Adrenal gland (tissue), 5 donors: ENCODE results near the gene KCNIP3.

Experiments
- POLR2A ChIP-seq, 2 donors: fragments of 450-650 bp; IDR thresholded peaks; one replicate each; pipeline ENCODE4 v1.6.1; 2017; ENCODE audit warnings: antibody characterized with exemption in 2 of 2, mild to moderate bottlenecking in 2 of 2, moderate library complexity in 1 of 2
- TF ChIP-seq, protein P1 (sequence below), 6 experiments: fragments of 450-650 bp in 4 of 6; fragments of 200-600 bp in 2 of 6; sonication (generic) in 1 of 6; IDR thresholded peaks; 1 replicate in 5 of 6; 2 replicates in 1 of 6; pipeline versions ENCODE4 v1.5.1 to v1.8.0; 2016 to 2021; ENCODE audit warnings: antibody characterized with exemption in 6 of 6, mild to moderate bottlenecking in 2 of 6, moderate library complexity in 1 of 6
- donor health status: DM: no; HTN: no; CAD: no.

DNA sequence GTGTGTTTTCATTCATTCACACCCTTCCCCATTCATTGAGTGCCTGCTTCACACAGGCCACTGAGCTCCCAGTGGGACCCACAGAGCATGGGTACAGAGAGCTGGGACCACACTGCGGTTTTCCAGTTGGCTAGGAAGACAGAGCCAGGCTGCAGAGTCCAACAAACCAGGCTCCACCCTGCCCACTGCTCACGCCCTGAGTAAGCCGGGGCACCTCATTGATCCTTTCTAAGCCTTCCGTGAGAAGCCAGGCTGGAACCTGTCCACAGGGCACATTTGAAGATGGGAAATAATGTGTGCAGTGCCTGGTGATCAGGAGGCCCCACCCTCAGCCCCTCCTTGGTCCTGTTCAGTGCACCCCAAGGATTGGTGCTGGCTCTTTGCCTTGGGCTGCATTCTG is 13.5 kb downstream of the KCNIP3 start:
- TF ChIP-seq, protein P1, sequence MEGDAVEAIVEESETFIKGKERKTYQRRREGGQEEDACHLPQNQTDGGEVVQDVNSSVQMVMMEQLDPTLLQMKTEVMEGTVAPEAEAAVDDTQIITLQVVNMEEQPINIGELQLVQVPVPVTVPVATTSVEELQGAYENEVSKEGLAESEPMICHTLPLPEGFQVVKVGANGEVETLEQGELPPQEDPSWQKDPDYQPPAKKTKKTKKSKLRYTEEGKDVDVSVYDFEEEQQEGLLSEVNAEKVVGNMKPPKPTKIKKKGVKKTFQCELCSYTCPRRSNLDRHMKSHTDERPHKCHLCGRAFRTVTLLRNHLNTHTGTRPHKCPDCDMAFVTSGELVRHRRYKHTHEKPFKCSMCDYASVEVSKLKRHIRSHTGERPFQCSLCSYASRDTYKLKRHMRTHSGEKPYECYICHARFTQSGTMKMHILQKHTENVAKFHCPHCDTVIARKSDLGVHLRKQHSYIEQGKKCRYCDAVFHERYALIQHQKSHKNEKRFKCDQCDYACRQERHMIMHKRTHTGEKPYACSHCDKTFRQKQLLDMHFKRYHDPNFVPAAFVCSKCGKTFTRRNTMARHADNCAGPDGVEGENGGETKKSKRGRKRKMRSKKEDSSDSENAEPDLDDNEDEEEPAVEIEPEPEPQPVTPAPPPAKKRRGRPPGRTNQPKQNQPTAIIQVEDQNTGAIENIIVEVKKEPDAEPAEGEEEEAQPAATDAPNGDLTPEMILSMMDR (IDR thresholded peaks at IDR 0.05), result no peak
- no peak for TF ChIP-seq POLR2A (IDR thresholded peaks at IDR 0.05)
